Subcutaneous adipose tissue (tissue), 4 donors: ENCODE results near the gene ZIC2. TPM values are rescaled to one million over a fixed set of nuclear protein-coding genes. Genes with fewer than 3 reads are reported as not detected.

Source experiments
- CTCF ChIP-seq: fragments of 450-650 bp; IDR thresholded peaks from one replicate; pipeline ENCODE4 v1.5.1; 2016; ENCODE audit warnings: low read depth, mild to moderate bottlenecking, control low read depth, antibody characterized with exemption, moderate library complexity
- total RNA-seq, 4 donors: library from RNA; depleted of rRNA; stranded (reverse); fragments of >200 nt; gene quantifications; one replicate each; pipeline ENCODE4 v1.1.0, GENCODE V29; 2016

The ZIC2 gene
- total RNA-seq, 4 donors from 2014 or later = not detected

DNA sequence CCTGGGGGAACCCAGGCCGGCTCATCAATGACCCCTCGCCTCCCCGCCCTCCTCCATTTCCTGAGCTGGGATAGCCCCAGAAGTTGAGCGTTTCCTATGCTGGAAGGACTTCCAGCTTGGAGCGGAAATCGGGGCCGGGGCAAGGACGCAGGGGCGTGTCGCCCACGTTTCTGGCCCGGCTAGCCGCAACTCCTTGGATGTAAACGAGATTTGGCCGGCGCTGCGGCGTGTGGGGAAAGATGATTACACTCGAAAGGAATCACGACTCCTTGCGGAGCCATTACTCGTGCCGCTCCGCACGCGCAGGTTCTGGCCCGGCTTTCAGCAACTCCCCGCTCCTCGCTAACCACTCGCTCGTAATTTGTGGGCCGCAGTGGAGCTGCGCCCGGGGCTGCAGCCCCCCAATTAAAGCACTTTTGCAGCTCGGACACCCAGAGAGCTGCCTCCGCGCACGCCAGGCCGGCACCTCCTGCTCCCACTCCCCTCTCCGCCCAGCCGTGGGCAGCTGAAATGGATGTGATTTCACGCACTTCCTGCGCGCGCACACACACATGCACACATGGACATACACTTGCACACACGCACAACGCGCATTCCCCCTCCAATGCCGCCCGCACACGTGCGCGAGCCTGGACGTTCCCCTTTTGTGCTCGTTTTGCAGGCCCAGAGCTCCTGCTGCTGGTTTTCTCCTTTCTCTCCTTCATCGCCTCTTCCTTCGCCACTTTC, 25.7 kb upstream of the ZIC2 start:
- TF ChIP-seq CTCF = no peak

DNA sequence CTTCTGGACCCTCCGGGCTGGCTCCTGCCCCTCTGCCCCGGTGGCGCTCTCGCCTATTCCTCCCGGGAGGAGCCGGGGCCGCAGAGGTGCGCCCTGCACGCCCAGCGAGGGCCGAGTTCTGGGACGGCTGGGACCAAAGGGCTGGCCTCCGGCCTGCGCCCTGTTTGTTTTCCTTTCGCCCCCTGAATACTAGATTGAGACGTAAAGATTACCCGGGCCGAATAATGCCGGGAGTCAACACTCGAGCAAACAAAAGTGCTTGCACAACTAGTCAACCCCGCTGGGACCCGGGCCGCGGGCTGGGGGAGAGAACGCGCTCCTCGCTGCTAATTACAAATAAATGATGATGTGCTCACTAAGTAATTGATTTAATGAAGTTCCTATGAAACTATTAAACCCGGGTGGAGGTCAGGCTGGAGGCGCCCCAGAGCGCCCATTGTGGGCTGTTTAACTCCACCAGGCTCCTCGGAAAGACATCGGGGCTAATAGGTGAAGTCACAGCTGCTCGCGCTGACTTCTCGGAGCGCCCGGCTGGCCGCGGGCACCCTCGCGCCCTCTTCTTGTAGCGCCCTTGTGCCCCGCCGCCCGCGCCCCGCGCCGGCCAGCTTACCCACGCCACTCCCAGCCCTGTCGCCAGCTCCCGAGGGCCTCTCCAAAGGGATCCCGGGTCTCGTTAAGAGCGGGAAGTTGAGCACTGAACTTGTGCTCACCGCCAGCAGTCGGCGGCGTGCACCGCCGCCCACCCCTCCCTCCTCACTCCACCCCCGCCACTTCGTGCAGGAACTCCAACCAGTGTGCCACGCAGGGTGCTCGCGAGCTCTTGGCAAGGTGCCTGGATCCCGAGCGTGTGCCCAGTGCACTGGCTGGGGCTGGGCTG, 24.9 kb upstream of the ZIC2 start:
- TF ChIP-seq CTCF = no peak

DNA sequence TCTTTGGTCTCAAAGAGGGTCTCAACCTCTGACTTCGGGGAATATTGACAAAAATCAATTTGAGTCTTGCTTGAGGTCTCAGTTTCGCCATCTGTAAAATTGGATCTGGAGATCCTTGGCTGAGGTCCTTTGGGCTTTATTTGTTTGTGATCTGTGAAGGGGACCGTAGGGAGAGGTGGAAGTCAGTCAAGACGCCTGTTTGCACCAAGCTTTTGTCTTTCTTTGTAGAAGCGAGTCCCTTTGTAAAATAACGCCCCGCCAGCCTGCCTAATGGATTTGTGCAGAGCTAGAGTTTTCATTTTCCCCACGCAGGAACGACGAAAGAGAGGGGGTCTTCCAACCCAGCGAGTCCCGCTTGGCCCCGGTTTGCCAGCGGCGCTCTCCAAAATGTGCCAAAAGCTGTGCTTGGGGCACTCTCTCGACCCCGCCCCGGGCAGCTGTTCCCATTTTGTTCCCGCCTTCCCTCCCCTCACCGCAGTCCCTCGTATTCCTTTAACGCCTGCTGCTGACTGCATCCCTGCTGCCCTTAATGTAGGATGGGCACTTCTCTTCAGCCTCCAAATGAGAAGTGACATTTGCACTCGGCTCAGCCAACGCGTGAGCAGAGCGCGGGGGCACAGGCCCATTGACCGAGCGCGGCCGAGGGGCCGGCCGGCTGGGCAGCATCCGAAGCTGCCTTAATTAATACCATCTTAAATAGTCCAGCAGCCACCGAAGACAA, 23.0 kb upstream of the ZIC2 start:
- TF ChIP-seq CTCF = no peak

GRCh38 chr13:99959127-99959539, 22.5 kb upstream of the ZIC2 start:
- no peak for TF ChIP-seq CTCF

DNA sequence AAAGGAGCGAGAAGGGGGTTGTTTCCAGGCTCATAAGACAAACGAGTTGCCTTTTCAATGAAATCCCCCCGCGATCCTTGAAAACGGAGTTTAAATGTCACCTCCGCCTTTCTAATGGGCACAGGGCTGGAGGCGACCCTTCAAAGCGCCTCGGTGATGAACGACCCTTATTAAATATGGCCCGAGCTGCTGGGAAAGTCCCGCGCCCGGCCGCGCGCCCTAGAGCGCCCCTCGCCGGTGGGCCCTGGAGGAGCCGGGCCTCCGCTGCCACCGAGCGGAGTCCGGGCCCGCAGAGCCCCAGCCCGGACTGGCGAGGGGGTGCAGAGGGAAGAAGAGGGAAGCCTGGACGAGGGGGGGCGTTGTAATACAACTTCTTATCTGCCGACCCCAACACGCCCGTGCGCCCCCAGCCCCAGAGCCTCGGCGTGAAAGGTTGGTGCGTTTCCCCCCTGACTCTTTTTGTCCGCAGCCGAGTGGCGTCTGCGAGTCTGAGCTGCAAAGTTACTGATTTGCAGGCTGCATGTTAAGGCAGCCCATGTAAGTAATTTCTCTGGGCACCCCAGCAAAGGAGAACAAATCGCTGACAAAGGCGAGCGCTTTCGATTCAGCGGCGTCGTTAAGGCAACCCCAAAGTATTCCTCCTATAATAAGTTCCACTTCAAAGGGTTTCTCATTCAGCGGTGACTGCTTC, 21.9 kb upstream of the ZIC2 start:
- TF ChIP-seq CTCF = no peak

- TF ChIP-seq CTCF = no peak
These were observed 20.8 kb upstream of the ZIC2 start for GRCh38 chr13:99960663-99961311.
